Stimulated activated CD4-positive, alpha-beta T cell treated with anti-CD3 and anti-CD28 coated beads, Interleukin-12 subunit alpha, Interleukin-12 subunit beta, amount 100 ng/mL, for 4 hours (primary cell): Measurements from ENCODE around the gene CSNK1G2.
A peak's percentile ranks its signal among the peaks of the same experiment; 100 is the strongest.

ENCODE experiments used
- DNase-seq: peaks from one replicate; pipeline ENCODE4 v3.0.0-alpha.2; 2020

Gene CSNK1G2

DNA sequence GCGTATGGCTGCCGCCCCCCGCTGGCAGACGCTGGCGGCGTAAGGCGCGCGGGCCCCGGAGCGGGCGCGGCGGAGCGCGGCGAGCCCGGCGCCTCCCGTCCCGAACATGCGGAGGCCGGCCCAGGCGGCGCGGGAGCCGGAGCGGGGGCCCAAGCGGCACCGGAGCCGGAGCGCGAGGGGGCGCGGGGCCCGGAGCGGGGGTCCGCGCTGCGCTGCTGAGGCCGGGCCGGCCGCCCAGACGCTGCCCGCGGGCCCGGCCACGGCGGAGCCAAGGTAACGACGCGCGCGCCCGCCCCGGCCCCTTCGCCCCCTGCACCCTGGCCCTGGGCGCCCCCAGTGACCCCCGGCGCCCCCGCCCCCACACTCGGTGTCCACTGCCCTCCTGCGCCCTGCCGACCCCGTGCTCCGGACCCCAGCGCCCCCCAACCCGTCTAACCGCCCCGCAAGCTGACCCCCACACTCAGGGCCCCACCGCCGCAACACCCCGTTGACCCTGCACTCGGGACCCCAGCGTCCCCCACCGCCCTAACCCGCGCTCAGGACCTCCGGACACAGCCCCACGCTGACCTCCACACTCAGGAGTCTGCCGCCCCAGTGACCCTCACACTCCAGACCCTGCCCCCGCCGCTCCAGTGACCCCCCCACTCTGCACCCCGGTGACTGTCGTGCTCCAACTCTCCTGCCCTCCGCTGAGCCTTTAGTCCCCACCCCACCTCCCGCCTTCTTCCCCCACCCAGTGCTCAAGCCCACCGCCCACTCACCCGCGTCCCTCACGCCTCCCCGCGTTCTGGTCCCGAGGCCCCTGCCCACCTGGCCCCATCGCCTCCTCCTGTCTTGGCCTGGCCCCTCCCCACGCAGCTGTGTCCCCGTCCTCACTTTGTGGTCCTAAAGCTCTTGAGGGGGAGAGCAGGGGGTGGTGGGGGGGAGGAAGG lies at the start of gene CSNK1G2:
Gene CSNK1G2 (plus strand): TSS at position 27 of the 932 bp plus-strand sequence. CDS start 28,601 bp downstream, outside the sequence.
- peak; percentile 34 for DNase-seq

DNA sequence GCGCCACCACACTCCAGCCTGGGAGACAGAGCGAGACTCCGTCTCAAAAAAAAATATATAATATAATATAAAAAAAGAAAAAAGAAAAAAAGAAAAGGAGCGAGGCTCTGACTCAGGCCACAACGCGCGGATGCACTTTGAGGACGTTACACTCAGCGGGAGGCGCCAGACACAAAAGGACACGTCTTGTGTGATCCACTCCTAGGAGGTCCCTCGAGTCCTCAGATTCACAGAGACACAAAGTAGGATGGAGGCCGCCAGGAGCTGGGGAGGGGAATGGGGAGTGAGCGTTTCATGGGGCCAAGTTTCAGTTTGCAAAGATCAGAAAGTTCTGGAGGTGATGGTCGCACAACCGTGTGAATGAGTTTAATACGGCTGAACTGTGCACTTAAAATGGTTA lies 47.2 kb upstream of the CSNK1G2 start:
- DNase-seq, result no peak

DNA sequence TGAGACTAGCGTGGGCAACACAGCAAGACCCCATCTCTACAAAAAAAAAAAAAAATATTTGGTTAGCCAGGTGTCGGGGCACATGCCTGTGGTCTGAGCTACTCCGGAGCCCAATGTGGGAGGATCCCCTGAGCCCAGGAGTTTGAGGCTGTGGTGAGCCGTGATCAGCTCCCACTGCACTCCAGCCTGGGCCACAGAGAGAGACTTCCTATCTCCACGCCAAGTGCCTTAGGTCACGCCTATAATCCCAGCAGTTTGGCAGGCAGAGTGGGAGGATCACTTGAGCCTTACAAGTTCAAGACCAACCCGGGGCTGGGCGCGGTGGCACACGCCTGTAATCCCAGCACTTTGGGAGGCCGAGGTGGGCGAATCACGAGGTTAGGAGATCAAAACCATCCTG lies 44.5 kb upstream of the CSNK1G2 start:
- no peak for DNase-seq

DNA sequence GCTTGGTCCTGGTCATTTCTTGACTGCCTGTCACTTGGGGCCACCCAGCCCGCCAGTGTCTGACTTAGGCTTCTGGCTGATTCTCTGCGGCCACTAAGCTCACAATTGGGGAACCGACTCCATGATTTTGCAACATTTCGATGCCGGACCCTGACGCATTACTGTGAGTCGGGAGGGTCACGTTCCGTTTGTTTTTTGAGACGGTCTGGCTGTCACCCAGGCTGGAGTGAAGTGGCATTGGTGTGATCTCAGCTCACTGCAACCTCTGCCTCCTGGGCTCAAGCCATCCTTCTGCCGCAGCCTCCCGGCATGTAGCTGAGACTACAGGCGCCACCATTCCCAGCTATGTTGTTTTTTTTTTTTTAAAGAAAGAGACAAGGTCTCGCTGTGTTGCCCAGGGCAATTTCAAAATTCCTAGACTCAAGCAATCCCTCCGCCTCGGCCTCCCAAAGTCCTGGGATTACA lies 39.0 kb upstream of the CSNK1G2 start:
- DNase-seq, result no peak

DNA sequence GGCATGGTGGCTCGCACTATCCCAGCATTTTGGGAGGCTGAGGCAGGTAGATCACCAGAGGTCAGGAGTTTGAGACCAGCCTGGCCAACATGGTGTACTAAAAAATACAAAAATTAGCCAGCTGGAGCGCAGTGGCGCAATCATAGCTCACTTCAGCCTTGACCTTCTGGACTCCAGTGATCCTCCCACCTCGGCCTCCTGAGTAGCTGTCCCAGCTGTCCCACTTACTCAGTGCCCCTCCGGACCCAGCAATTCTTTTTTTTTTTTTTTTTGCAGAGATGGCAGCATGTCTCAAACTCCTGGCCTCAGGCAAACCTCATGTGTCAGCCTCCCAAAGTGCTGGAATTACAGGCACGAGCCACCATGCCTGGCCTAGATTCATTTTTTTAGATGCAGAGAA lies 38.0 kb upstream of the CSNK1G2 start:
- DNase-seq, result no peak

DNA sequence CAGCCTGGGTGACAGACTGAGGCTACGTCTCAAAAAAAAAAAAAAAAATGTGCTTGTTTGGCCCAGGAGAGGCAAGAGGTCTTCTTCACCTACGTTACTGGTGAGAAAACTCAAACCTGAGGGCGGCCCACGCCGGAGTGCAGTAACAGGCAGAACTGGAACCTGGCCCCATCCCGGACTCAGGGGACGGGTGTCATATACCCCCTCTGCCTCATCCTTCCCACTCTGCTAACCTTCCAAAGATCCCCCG lies 36.2 kb upstream of the CSNK1G2 start:
- DNase-seq, result no peak

DNA sequence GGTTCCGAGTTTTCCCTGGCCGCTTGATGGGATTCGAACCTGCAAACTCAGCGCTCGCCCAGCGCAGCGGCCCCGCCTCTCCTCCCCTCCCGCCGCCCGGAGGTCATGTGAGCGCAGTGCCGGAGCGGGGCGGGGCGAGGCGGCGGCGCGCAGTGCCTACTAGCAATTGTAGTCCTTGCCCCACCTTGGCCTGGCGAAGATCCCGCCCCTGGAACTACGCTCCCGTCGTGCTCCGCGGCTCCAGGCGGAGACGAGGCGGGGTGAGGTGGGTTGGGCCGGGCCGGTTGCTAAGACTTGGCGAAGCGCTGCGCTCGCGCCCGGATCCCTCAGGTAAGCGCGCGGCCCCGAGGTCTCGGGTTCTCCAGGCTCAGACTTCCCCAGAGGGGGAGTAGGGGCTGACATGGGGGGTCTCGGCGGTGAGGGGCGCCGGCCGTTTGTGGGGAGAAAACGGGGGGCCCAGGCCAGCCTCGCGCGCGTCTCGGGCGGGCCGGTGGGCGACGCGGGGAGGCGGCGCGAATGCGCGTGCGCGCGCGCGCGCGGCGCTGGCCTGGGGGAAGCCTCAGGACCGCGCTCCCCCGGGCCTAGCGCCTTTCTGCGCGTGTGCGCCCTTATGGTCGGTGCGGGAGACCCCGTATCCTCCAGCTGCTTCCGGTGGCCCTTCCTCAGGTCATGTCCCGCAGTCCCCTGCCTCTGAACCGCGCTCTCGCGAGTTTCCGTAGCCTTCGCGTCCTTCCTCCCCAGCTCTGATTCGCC lies 35.7 kb upstream of the CSNK1G2 start, which contains the start of the genes ADAT3 and SCAMP4:
Gene ADAT3 (plus strand): TSS at position 290 of the 753 bp plus-strand sequence. CDS start 6,649 bp downstream, outside the sequence.
Gene SCAMP4 (plus strand): TSS at position 290 of the 753 bp plus-strand sequence. CDS start 9,621 bp downstream, outside the sequence.
- peak; percentile 97 for DNase-seq

DNA sequence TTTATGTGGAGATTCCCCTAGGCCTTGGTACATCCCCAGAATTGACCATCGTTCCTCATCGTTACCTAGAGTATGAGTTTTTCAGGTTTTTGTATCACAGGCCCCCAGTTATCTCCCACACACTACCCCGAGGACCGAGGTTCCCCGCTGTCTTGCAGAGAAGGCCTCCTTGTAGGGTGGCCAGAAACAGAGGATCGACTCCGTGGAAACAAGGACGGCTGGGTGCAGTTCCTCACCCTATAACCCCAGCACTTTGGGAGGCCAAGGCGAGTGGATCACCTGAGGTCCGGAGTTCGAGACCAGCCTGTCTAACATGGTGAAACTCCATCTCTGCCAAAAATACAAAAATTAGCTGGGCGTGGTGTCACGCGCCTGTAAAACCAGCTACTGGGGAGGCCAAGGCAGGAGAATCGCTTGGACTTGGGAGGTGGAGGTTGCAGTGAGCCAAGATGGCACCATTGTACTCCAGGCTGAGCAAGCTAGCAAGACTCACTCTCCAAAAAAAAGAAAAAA lies 35.1 kb upstream of the CSNK1G2 start:
- no peak for DNase-seq

DNA sequence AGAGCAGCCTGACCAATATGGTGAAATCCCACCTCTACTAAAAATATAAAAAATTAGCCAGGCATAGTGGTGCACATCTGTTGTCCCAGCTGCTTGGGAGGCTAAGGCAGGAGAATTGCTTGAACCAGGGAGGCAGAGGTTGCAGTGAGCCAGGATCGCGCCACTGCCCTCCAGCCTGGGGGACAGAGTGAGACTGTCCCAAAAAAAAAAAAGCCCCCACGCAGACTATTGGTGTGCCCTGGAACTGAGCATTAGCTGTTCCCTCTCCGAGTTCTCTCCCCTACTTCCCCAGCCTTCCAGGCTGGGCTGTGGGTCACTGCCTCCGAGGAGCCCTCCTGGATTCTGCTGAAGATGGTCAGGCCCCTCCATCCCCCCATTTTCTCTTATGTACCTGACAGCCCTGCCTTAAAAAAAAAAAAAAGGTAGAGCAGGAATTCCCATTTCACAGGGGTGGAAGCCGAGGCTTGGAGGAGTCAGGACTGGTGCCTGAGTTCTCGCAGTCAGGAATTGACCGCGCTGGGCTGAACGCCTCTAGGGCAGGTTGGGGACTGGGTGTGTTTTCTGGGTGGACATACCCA lies 33.9 kb upstream of the CSNK1G2 start:
- DNase-seq, result no peak

DNA sequence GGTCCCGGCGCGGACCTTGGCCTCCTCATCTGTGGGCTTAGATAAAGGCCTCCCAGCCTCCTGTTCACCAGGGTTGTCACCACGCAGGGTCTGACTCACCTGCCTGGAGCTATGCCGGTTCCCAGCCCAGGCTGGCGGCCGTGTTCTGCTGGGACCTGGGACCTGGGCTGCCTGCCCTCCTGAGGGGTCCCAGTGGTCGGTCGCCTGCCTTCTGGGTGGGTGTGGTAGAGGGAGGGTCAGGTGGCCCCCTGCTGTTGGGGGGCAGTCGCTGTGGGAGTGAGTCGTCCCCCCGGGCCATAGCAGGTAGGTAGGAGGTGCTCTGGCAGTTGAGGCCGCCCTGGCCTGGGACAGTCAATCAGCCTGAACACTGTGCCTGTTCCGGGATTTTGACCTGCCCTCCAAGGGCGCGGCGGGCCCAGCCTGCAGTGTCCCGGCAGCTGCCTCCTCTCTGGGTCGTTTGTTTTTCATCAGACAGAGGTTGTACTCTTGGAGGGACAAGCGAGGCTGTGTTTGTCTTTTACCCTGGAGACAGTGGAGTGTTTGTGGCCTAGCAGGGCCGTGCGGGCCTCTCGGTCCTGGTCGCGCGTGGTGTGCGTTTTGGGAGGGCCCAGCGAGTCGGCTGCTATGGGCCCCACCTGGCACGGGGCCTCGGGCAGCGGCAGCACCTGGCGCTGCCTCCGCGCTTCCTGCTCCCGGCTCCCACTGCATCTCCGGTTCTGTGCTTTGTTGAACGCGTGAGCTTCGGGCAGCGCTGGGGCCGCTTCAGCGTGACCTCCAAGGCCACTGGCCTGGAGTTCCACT lies 33.2 kb upstream of the CSNK1G2 start:
- no peak for DNase-seq

- DNase-seq, result no peak
These were observed 32.7 kb upstream of the CSNK1G2 start for GRCh38 chr19:1908364-1908678.

- DNase-seq, result no peak
These were observed 31.3 kb upstream of the CSNK1G2 start for GRCh38 chr19:1909761-1910080.

DNA sequence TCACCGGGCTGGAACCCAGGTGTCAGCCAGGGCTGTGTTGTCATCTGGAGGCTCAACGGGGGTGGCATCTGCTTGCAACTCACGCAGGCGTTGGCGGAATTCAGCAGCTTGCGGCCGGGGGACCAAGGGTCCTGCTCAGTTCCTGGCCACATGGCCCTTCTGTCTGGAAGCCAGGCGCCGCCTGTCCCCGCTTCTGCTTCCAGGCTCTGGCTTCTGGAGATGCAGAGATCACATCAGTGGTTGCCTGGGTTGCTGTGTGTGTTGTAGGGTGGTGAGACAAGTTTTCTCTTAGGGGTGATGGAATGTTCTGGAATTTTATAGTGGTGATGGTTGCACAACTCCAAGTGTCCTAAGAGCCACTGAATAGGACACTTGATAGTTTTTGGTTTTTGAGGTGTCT lies 30.8 kb upstream of the CSNK1G2 start:
- DNase-seq, result no peak

- no peak for DNase-seq
These were observed 29.9 kb upstream of the CSNK1G2 start for GRCh38 chr19:1911098-1911497.

GRCh38 chr19:1911995-1912394 lies 29.0 kb upstream of the CSNK1G2 start:
- no peak for DNase-seq

DNA sequence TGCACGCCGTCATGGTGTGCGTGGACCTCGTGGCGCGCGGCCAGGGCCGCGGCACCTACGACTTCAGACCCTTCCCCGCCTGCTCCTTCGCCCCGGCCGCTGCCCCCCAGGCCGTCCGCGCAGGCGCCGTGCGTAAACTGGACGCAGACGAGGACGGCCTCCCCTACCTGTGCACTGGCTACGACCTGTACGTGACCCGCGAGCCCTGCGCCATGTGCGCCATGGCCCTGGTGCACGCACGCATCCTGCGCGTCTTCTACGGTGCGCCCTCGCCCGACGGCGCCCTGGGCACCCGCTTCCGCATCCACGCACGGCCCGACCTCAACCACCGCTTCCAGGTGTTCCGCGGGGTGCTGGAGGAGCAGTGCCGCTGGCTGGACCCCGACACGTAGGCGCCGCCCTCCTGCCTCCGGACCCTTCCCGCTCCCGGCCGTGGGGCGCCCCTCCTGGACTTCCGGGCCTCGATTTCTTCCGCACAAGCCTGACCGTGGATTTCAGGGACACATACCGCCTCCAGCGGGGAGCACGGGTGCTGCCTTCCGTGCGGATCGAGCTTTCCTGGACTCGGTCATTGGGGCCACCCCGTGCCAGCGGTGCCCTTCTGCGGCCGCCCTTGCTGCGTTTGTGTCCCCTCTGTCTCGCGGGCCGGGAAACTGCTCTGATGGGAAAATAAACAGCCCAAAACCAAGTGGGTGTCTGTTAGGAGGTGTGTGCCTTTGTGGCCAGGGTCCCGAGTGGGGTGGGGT lies 28.0 kb upstream of the CSNK1G2 start:
- DNase-seq, result no peak

DNA sequence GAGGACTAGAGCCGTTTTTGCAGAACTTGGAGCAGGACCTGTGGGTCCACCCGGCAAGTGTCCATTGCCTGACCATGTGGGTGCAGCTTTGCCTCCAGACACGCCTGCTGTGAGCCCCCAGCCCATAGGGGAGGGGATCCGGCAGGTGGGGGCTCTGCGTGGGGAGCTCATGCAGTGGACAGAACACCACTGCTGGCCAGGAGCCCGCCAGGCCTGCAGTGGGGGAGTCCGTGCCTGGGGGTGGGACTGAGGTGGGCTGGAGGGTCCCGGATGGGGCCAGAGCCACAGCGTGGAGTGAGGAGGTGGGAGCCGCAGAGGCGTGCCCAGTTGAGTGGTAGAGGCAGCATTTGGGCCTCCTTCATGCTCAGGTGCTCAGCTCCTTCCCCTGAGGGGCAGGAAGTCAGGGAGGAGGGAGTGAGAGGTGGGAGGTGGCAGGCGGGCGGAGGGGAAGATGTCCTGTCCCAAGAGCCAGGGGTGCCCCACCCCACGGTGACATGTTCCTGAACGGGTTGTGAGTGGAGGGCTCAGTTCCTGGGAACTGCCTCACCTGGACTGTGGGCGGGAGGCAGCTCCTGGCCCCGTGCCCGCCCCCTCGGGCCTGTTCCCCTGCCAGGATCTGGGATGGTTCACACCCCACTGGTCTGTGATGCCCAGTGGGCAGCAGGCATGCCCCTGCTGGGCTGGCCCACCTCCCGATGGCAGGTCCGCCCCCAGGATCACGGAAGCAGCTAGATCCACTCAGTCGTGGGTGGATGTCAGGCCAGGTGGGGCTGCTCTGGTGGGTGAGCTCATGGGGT lies 27.0 kb upstream of the CSNK1G2 start:
- DNase-seq, result no peak

- no peak for DNase-seq
These were observed 26.1 kb upstream of the CSNK1G2 start for GRCh38 chr19:1914826-1915341.

DNA sequence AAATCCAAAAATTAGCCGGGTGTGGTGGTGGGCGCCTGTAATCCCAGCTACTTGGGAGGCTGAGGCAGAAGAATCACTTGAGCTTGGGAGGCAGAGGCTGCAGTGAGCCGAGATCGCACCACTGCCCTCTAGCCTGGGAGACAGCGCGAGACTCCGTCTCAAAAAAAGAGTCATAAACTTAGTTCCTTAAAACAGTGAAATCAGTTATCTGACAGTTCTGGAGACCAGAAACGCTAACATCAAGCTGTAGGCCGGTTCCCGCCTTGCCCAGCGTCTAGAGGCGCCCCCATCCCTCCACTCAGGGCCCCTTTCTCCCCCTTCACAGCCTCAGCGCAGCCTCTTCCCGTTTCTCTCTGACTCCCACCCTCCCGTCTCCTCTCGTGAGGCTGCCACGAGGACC lies 23.8 kb upstream of the CSNK1G2 start:
- DNase-seq, result no peak

DNA sequence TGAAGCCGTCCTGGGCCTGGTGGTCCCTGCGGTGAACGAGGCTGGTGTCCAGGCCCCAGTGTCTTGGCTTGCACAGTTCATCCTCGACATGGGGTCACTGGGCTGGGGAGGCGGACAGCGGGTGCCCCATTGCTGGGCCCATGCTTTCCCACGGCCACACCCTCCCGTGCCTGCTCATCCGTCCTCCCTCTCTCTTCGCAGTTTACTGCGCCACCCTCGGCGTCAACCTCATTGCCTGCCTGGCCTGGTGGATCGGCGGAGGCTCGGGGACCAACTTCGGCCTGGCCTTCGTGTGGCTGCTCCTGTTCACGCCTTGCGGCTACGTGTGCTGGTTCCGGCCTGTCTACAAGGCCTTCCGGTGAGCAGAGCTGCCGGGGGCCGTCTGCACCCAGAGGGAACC lies 23.0 kb upstream of the CSNK1G2 start:
- DNase-seq, result no peak

DNA sequence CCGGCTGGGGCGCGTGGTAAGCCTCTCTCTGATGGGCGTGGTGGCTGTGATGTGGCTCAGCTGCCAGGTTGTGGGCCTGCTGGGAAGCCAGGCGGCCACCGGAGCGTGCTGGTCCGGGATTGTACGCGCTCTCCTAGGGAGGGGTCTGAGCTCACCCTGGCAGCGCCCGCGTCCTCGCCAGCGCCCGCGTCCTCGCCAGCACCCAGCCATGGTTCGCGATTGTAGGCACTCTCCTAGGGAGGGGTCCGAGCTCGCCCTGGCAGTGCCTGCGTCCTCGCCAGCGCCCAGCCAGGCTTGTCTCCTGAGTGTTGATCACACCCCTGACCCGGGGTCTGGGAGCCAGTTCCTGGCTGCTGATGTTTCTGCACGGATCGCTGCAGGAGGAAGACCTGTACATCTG lies 22.0 kb upstream of the CSNK1G2 start:
- DNase-seq, result no peak
